WTC11 (cell line): ENCODE results near the gene THAP3. TPM values are rescaled to one million over a fixed set of nuclear protein-coding genes. Genes with fewer than 3 reads are reported as not detected.
A peak's percentile ranks its signal among the peaks of the same experiment; 100 is the strongest.

Experiments
- ATAC-seq: fragments of 200-7000 bp; cut with Tn5 transposase; 2 replicates; pipeline ENCODE4 v1.10.0; 2021; ENCODE audit warnings: mild to moderate bottlenecking, moderate library complexity
- CTCF ChIA-PET: fragments of 300-600 bp; sonication (Branson Sonifier 250); formaldehyde crosslinking; loops from one replicate; lab custom pipeline; 2021; ENCODE audit warnings: antibody characterized with exemption; lab: Charles Lee
- POLR2A ChIA-PET: fragments of 350-600 bp; sonication (Branson Sonifier 250); formaldehyde crosslinking; loops from one replicate; lab custom pipeline; 2021; ENCODE audit warnings: antibody characterized with exemption; lab: Charles Lee
- DNase-seq: peaks from one replicate; pipeline ENCODE4 v3.0.0; 2021; ENCODE audit warnings: low spot score
- H3K27ac Mint-ChIP-seq: 2 replicates; pipeline ENCODE4 v1.8.0; 2021; ENCODE audit warnings: mixed read lengths
- H3K27me3 Mint-ChIP-seq: 2 replicates; pipeline ENCODE4 v1.8.0; 2021; ENCODE audit warnings: low read depth, mild to moderate bottlenecking, moderate library complexity, mixed read lengths
- H3K36me3 Mint-ChIP-seq: 2 replicates; pipeline ENCODE4 v1.8.0; 2021; ENCODE audit warnings: mixed read lengths
- H3K4me1 Mint-ChIP-seq: 2 replicates; pipeline ENCODE4 v1.8.0; 2022; ENCODE audit warnings: mixed read lengths
- H3K4me3 Mint-ChIP-seq: 2 replicates; pipeline ENCODE4 v1.8.0; 2021; ENCODE audit warnings: mild to moderate bottlenecking, moderate library complexity, mixed read lengths
- H3K9me3 Mint-ChIP-seq: 2 replicates; pipeline ENCODE4 v1.8.0; 2021; ENCODE audit warnings: mixed read lengths
- CREB1 ChIP-seq: sonication (generic); formaldehyde crosslinking; IDR thresholded peaks from 2 replicates; pipeline ENCODE4 v1.8.0; 2023; ENCODE audit warnings: mild to moderate bottlenecking, missing genetic modification reagents
- EMX1 ChIP-seq: fragments of 250-450 bp; sonication (Bioruptor Pico); IDR thresholded peaks from 2 replicates; pipeline ENCODE4 v1.8.0; 2021; ENCODE audit warnings: mild to moderate bottlenecking
- FOXJ3 ChIP-seq: sonication (generic); formaldehyde crosslinking; IDR thresholded peaks from 2 replicates; pipeline ENCODE4 v1.9.0; 2021; ENCODE audit warnings: missing genetic modification reagents, mild to moderate bottlenecking, borderline replicate concordance
- GABPB1 ChIP-seq: sonication (generic); formaldehyde crosslinking; IDR thresholded peaks from 2 replicates; pipeline ENCODE4 v1.8.1; 2023; ENCODE audit warnings: mild to moderate bottlenecking, missing genetic modification reagents
- HMGA2 ChIP-seq: fragments of 250-450 bp; sonication (Bioruptor Pico); IDR thresholded peaks from 2 replicates; pipeline ENCODE4 v1.4.0; 2021; ENCODE audit warnings: mild to moderate bottlenecking, moderate library complexity
- MYBL2 ChIP-seq: sonication (generic); formaldehyde crosslinking; IDR thresholded peaks from 2 replicates; pipeline ENCODE4 v1.8.1; 2023; ENCODE audit warnings: mild to moderate bottlenecking, moderate library complexity, missing genetic modification reagents
- NR3C1 ChIP-seq: sonication (generic); formaldehyde crosslinking; conservative IDR thresholded peaks from 2 replicates; pipeline ENCODE4 v1.8.1; 2023; ENCODE audit warnings: low read depth, mild to moderate bottlenecking, missing genetic modification reagents
- PRRX2 ChIP-seq: fragments of 250-450 bp; sonication (Bioruptor Pico); IDR thresholded peaks from 2 replicates; pipeline ENCODE4 v1.8.0; 2021; ENCODE audit warnings: mild to moderate bottlenecking
- SP1 ChIP-seq: sonication (generic); formaldehyde crosslinking; conservative IDR thresholded peaks from 2 replicates; pipeline ENCODE4 v1.8.1; 2022; ENCODE audit warnings: missing genetic modification reagents
- ZBTB21 ChIP-seq: sonication (generic); formaldehyde crosslinking; IDR thresholded peaks from 2 replicates; pipeline ENCODE4 v1.8.1; 2023; ENCODE audit warnings: mild to moderate bottlenecking, missing genetic modification reagents, borderline replicate concordance
- ZNF219 ChIP-seq: sonication (generic); formaldehyde crosslinking; IDR thresholded peaks from 2 replicates; pipeline ENCODE4 v1.8.0; 2023; ENCODE audit warnings: missing genetic modification reagents, mild to moderate bottlenecking, borderline replicate concordance
- ZNF416 ChIP-seq: fragments of 250-450 bp; sonication (Bioruptor Pico); IDR thresholded peaks from 2 replicates; pipeline ENCODE4 v1.9.0; 2021; ENCODE audit warnings: mild to moderate bottlenecking, inconsistent platforms
- ZNF671 ChIP-seq: fragments of 250-450 bp; sonication (Bioruptor Pico); IDR thresholded peaks from 2 replicates; pipeline ENCODE4 v1.8.0; 2021; ENCODE audit warnings: mild to moderate bottlenecking
- total RNA-seq: library from RNA; stranded (reverse); gene quantifications from 3 replicates; pipeline ENCODE4 v1.2.3, GENCODE V29; 2021
- TF ChIP-seq, protein P1 (sequence below): sonication (generic); formaldehyde crosslinking; IDR thresholded peaks from 2 replicates; pipeline ENCODE4 v1.8.1; 2022; ENCODE audit warnings: low read depth, mild to moderate bottlenecking, moderate library complexity, missing genetic modification reagents, borderline replicate concordance
- TF ChIP-seq, protein P2 (sequence below): fragments of 250-450 bp; sonication (Bioruptor Pico); IDR thresholded peaks from 2 replicates; pipeline ENCODE4 v2.1.2; 2022; ENCODE audit warnings: mild to moderate bottlenecking, moderate library complexity
- TF ChIP-seq, protein P3 (sequence below): sonication (generic); formaldehyde crosslinking; IDR thresholded peaks from 2 replicates; pipeline ENCODE4 v1.8.0; 2022; ENCODE audit warnings: missing genetic modification reagents
- TF ChIP-seq, protein P4 (sequence below): sonication (generic); formaldehyde crosslinking; IDR thresholded peaks from 2 replicates; pipeline ENCODE4 v1.8.0; 2022; ENCODE audit warnings: mild to moderate bottlenecking, missing genetic modification reagents
- TF ChIP-seq, protein P5 (sequence below): sonication (generic); formaldehyde crosslinking; IDR thresholded peaks from 2 replicates; pipeline ENCODE4 v1.8.1; 2022; ENCODE audit warnings: mild to moderate bottlenecking, moderate library complexity, missing genetic modification reagents
- TF ChIP-seq, protein P6 (sequence below): sonication (generic); formaldehyde crosslinking; IDR thresholded peaks from 2 replicates; pipeline ENCODE4 v1.8.1; 2023; ENCODE audit warnings: mild to moderate bottlenecking, missing genetic modification reagents, borderline replicate concordance

The THAP3 gene
- total RNA-seq, 1 experiment from 2014 or later = 14.8 TPM

DNA sequence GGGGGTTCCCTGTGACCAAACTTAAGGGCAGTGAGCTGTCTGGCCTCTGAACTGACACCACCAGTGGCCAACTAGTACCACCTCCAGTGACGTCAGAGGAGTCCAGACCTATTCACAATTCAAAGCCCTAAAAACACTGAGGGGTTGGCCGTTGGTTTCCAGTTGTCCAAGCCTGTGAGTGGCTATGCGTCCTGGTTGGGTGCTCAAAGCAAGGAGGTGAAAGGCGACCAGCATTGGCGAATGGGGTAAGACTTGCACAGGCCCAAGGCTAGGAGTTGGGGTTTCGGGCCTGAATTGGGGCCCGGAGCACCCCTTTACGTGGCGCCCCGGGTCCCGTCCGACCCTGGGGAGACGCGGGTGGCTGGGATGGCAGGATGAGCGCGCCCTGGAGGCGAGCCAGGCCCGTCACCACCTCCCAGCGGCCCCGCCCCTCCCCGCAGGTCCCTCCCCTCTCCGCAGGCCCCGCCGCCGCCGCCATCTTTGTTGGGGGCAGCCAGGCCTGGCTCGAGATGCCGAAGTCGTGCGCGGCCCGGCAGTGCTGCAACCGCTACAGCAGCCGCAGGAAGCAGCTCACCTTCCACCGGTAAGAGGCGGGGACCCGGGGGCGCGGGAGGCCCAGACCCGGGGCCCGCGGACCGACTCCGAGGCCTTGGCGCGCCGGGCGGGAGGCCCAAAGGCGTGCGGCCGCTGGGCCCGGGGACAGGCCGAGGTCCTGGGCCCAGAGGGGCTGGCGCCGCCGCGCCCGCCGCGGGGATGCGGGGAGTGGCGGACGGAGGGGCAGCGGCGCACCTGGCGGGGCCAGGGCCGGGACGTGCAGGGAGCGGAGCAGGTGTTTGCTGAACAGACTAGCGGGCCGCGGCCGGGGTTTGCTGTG lies at the start of gene THAP3 (continued):
- TF ChIP-seq, protein P1, sequence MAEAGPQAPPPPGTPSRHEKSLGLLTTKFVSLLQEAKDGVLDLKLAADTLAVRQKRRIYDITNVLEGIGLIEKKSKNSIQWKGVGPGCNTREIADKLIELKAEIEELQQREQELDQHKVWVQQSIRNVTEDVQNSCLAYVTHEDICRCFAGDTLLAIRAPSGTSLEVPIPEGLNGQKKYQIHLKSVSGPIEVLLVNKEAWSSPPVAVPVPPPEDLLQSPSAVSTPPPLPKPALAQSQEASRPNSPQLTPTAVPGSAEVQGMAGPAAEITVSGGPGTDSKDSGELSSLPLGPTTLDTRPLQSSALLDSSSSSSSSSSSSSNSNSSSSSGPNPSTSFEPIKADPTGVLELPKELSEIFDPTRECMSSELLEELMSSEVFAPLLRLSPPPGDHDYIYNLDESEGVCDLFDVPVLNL (CRISPR knock-in tag) = peak; percentile 18; the same call in 1 of the 2 replicates

DNA sequence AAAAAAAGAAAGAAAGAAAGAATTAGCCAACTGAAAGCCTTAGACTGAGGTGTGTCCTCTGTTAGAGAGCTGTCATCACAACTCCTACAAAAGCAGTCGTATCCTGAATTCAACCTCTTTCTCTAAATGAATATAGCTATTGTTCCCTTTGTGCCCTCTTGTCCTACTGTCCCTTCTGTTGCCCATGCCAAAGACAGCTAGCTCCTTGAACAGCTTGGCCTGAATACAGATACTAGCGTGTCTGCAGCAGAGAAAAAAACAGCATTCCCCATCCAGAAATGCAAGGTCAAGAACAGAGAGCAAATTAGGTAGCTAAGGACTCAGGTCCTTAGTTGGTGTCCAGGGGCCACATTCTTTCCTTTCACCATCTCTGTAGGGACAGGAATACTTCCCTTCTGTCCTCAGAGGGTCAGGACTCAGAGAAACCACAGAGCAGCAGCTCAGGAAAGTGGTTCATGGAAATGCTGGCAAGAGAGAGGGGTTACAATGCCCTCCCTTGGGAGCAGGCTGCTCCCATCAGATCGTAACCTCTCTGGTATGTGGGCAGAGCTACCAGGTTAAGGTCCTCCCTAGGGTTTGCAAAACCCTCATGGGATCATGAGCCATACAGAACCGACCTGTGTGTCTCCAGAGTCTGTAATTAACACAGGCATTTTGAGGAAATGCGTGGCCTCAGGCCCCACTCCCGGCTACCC lies 46.7 kb upstream of the THAP3 start:
- ATAC-seq (no peak), DNase-seq (no peak)
- Mint-ChIP-seq H3K36me3 (peaks cover 3% of the 10 kb centered on the region; the same call in 1 of the 2 replicates), H3K9me3 (no peaks in the 10 kb centered on the region), H3K4me3 (no peak overlapping the region), H3K27me3 (peaks cover 1% of the 10 kb centered on the region; the same call in 1 of the 2 replicates), H3K4me1 (peaks cover 14% of the 10 kb centered on the region), H3K27ac (no peak overlapping the region)
- ChIA-PET CTCF (interaction anchor here (0.6 kb wide), 1 partner anchor 1352 kb away, joined by 5 read pairs; no protein-coding TSS in a partner anchor), POLR2A (no interaction called here)
- no peak for TF ChIP-seq PRRX2 (CRISPR knock-in tag)
- no peak for TF ChIP-seq SP1 (CRISPR knock-in tag)
- TF ChIP-seq, protein P2, sequence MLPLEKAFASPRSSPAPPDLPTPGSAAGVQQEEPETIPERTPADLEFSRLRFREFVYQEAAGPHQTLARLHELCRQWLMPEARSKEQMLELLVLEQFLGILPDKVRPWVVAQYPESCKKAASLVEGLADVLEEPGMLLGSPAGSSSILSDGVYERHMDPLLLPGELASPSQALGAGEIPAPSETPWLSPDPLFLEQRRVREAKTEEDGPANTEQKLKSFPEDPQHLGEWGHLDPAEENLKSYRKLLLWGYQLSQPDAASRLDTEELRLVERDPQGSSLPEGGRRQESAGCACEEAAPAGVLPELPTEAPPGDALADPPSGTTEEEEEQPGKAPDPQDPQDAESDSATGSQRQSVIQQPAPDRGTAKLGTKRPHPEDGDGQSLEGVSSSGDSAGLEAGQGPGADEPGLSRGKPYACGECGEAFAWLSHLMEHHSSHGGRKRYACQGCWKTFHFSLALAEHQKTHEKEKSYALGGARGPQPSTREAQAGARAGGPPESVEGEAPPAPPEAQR (CRISPR knock-in tag) = no peak
- TF ChIP-seq, protein P3, sequence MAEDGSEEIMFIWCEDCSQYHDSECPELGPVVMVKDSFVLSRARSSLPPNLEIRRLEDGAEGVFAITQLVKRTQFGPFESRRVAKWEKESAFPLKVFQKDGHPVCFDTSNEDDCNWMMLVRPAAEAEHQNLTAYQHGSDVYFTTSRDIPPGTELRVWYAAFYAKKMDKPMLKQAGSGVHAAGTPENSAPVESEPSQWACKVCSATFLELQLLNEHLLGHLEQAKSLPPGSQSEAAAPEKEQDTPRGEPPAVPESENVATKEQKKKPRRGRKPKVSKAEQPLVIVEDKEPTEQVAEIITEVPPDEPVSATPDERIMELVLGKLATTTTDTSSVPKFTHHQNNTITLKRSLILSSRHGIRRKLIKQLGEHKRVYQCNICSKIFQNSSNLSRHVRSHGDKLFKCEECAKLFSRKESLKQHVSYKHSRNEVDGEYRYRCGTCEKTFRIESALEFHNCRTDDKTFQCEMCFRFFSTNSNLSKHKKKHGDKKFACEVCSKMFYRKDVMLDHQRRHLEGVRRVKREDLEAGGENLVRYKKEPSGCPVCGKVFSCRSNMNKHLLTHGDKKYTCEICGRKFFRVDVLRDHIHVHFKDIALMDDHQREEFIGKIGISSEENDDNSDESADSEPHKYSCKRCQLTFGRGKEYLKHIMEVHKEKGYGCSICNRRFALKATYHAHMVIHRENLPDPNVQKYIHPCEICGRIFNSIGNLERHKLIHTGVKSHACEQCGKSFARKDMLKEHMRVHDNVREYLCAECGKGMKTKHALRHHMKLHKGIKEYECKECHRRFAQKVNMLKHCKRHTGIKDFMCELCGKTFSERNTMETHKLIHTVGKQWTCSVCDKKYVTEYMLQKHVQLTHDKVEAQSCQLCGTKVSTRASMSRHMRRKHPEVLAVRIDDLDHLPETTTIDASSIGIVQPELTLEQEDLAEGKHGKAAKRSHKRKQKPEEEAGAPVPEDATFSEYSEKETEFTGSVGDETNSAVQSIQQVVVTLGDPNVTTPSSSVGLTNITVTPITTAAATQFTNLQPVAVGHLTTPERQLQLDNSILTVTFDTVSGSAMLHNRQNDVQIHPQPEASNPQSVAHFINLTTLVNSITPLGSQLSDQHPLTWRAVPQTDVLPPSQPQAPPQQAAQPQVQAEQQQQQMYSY (CRISPR knock-in tag) = no peak
- no peak for TF ChIP-seq FOXJ3
- no peak for TF ChIP-seq ZBTB21
- no peak for TF ChIP-seq EMX1 (CRISPR knock-in tag)
- TF ChIP-seq, protein P4, sequence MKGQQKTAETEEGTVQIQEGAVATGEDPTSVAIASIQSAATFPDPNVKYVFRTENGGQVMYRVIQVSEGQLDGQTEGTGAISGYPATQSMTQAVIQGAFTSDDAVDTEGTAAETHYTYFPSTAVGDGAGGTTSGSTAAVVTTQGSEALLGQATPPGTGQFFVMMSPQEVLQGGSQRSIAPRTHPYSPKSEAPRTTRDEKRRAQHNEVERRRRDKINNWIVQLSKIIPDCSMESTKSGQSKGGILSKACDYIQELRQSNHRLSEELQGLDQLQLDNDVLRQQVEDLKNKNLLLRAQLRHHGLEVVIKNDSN = no peak
- TF ChIP-seq, protein P5, sequence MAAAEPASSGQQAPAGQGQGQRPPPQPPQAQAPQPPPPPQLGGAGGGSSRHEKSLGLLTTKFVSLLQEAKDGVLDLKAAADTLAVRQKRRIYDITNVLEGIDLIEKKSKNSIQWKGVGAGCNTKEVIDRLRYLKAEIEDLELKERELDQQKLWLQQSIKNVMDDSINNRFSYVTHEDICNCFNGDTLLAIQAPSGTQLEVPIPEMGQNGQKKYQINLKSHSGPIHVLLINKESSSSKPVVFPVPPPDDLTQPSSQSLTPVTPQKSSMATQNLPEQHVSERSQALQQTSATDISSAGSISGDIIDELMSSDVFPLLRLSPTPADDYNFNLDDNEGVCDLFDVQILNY = no peak
- no peak for TF ChIP-seq HMGA2 (CRISPR knock-in tag)
- no peak for TF ChIP-seq GABPB1 (CRISPR knock-in tag)
- TF ChIP-seq ZNF219 (CRISPR knock-in tag) = no peak
- TF ChIP-seq ZNF671 = no peak
- TF ChIP-seq, protein P6, sequence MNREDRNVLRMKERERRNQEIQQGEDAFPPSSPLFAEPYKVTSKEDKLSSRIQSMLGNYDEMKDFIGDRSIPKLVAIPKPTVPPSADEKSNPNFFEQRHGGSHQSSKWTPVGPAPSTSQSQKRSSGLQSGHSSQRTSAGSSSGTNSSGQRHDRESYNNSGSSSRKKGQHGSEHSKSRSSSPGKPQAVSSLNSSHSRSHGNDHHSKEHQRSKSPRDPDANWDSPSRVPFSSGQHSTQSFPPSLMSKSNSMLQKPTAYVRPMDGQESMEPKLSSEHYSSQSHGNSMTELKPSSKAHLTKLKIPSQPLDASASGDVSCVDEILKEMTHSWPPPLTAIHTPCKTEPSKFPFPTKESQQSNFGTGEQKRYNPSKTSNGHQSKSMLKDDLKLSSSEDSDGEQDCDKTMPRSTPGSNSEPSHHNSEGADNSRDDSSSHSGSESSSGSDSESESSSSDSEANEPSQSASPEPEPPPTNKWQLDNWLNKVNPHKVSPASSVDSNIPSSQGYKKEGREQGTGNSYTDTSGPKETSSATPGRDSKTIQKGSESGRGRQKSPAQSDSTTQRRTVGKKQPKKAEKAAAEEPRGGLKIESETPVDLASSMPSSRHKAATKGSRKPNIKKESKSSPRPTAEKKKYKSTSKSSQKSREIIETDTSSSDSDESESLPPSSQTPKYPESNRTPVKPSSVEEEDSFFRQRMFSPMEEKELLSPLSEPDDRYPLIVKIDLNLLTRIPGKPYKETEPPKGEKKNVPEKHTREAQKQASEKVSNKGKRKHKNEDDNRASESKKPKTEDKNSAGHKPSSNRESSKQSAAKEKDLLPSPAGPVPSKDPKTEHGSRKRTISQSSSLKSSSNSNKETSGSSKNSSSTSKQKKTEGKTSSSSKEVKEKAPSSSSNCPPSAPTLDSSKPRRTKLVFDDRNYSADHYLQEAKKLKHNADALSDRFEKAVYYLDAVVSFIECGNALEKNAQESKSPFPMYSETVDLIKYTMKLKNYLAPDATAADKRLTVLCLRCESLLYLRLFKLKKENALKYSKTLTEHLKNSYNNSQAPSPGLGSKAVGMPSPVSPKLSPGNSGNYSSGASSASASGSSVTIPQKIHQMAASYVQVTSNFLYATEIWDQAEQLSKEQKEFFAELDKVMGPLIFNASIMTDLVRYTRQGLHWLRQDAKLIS (CRISPR knock-in tag) = no peak
- TF ChIP-seq NR3C1 (CRISPR knock-in tag) = no peak
- no peak for TF ChIP-seq MYBL2 (CRISPR knock-in tag)
- no peak for TF ChIP-seq ZNF416 (CRISPR knock-in tag)
- TF ChIP-seq CREB1 (CRISPR knock-in tag) = no peak
